ENCODE results near the gene IDUA.
"Not testable (repeated sequence)": the region's sequence is repeated elsewhere in the genome, so short reads cannot be mapped to it uniquely, and the experiment has no call there.

Gene IDUA

DNA sequence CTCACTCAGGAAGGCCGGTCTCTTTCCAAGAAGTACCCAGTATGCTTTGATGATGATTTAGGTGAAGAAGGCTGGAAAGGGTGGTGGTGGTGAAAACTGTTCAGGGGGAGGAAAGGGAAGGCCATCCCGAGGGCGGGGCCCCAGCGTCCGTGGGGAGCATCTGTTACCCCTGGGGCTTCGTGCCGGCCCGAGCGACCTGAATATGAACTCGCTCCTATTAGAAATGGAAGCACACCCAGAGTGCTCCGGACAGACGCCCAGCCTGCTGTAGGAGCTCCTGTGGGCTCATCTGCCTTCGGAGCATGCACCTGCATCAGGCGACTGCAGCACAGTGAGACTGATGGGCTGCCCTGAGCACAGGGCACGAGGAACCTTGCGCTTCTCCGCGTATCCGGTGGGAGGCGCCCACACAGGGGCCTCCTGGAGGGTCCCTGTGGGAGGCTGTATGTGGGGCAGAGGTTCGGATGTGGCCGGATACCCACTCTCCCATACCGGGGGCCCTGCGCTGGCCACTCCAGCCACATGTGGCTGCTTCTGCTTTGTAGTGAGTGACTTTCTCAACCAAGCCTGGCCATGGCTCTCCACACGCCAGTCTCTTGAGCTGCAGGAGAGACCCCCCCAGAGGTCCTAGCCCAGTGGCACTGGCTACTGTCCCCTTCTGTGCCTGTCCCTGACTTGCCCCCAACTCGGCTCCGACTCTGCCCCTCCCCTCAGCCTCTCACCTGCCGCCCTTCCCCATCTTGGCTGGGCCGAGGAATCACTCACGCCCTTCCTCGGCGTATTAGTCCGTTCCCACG is 61.3 kb downstream of the IDUA start:
- DNase-seq = no peak

DNA sequence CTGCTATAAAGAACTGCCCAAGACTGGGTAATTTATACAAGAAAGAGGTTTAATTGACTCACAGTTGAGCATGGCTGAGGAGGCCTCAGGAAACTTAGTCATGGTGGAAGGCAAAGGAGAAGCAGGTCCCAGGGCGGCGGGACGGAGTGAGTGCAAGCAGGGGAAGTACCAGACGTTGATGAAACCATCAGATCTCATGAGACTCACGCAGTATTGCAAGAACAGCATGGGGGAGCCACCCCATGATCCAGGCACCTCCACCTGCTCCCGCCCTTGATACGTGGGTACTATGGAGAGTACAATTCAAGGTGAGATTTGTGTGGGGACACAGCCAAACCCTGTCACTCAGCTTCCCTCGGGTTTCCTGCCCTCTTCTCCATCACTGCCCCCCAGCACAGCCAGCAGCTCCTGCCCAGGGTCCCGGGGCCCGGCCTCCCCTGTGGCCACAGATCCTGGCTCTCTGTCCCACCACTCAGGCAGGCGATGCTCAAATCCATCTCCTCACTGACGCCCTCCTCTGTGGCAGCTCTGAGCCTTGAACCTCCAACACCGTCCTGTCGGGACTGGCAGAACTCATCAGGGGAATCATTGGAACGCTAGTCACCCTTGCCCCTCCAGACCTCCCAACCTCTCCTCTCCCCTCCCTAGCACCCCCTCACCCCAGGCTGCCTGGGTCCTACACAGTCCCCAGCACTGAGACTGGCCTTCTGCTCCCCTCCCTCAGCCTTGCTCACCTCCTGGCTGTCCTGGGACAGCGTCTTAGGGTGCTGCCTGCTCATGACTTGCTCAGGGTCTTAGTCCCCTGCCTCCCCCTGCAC is 62.1 kb downstream of the IDUA start:
- DNase-seq = peak; percentile 65

DNA sequence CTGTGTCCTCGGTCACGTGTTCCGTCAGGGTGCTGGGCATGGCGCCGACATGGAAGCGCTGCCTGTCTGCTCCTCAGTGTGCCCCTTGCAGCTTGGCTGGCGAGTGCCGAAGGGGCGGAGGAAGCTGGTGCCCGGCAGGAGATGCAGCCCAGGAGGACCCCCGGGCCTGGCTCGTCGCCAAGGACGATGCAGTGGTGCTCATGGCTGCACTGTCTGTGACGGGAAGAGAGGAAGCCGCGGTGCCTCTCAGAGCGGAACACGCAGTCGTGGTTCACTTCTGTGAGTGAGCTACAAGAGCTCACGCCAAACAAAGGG is 62.7 kb downstream of the IDUA start:
- DNase-seq = no peak

DNA sequence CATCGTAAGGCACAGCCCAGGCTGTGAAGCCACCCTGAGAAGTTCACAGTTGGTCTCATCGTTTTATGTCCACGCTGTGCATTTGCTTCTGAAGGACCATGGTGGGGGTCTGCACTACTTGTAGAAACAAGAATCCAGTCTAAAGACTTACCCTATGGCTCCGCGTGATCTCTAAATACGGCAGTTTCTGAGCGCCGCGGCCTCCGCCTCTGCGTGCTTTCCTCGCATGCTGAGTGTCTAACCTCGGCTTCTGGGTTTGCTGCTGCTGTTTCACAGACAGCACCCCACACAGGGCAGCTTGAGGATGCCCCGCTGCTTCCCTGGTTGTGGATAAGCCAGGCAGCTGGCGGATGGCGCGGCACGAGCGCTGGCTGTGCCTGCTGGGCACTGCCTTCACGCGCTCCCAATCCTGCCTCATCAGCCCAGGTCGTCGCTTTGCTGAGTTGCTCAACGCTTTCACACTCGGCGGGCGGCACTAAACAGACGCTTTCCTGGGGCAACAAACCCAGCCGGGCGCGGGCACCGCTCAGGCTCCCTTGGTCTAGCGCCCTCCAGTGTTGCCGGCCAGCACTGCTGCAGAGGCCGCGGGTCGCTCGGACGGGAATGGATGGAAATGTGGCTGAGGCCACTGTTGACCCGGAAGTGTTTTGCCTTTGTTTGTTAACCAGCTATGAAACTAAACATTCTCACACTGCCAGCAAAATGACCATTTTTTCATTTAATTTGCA is 63.8 kb downstream of the IDUA start:
- no peak for DNase-seq

DNA sequence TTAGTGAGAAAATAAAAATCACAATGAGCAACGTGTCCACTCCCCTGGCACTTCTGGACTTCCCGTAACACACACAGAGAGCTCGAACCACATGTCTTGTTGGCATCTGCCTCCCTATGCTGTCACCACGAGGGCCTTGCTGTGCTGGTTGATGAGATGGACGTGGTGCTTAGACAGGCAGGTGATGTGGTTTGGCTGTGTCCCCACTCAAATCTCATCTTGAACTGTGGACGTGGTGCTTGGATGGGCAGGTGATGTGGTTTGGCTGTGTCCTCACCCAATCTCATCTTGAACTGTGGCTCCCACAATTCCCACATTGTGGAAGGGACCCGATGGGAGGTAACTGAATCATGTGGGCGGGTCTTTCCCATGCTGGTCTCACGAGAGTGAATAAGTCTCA is 64.6 kb downstream of the IDUA start:
- no peak for DNase-seq

DNA sequence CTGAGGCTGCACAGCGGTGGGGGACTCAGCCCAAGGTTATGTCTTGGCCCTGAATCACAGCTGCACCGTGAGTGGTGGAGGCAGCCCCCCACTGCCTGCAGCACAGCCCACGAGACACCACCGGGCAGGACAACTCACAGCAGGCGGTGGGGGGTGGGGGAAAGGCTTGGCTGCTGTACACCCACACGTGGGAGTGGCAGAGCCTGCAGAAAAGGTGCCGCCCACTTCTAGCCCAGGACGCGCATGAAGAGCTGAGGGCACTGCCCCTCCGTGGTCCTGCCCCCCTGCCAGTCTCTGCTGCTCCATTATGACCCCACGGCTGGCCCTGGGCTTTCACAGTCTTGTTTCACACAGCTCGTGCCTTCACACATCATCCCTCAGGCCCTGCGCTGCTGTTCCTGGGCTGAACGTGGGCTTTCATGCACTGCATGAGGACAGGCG is 65.4 kb downstream of the IDUA start:
- no peak for DNase-seq

DNA sequence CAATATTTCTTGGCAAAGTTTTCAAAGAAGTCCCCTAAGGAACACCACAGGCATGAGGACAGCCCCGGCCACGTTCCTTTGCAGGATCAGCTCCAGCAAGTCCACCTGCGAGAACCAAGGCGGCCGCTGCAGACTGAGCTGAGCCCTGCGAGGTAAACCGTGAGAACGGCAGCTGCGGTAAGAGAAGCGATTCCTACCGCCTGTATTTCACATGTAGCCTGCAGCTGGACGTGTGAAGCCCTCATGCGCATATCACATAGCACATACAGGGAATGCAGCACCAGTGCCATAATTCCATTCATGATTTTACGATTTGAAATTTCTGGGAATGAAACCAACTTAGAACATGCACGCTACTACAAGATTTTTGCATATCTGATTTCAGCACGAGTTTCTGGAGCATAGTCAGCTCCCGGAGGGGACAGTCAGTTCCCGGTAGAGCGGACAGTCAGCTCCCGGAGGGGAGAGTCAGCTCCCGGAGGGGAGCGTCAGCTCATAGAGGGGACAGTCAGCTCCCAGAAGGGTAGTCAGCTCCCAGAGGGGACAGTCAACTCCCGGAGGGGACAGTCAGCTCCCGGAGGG is 66.3 kb downstream of the IDUA start:
- no peak for DNase-seq

DNA sequence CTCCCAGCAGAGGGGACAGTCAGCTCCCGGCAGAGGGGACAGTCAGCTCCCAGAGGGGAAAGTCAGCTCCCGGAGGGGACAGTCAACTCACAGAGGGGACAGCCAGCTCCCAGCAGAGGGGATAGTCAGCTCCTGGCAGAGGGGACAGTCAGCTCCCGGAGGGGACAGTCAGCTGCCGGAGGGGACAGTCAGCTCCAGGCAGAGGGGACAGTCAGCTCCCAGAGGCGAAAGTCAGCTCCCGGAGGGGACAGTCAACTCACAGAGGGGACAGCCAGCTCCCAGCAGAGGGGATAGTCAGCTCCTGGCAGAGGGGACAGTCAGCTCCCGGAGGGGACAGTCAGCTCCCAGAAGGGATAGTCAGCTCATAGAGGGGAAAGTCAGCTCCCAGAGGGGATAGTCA is 67.0 kb downstream of the IDUA start:
- DNase-seq = not testable (repeated sequence)

Data from MV-4-11 (cell line).